AML-193 (cell line): ENCODE measurements around the gene PTPRT.

ENCODE experiments used
- DNase-seq, 2 experiments: peaks; one replicate each; lab custom pipeline; 2025; lab: John Stamatoyannopoulos, UW

The PTPRT gene

DNA sequence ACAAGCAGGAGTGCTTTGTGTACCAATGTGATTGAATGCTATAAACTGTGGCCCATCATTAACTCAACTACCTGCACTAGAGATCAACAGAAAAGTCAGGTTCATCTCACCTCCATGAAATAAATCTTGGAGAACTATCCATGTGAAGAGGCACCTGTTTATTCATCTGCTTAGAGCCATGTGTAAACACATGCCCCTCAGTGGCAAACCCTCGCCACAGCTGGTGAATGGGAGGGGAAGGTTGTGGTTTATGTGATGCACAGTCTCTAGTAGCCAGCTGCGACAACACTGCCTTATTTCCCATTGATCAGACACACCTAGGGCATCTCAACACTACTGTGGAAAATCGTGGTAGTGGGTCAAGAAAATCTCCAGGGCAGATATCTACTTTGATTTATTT lies 640.2 kb downstream of the PTPRT start:
- DNase-seq, result no peak

DNA sequence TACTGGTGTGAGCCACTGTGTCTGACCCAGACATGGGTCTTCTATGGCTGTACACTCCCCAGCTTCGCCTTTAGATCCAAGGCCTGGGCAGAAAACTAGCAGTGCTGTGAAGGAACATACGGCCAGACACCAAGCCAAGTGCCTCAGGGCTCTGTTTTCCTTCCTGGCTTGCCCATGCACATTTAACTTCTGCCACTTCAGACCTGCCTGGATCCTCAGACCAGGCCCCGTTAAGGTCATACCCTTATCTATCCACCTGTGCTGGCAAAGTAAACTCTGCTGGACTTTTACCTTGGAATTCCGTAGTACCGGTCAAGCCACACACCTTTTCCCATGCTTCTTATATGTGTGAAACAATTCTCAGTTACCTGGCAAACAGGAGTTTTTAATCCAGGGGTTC lies 644.8 kb downstream of the PTPRT start:
- DNase-seq, result no peak

DNA sequence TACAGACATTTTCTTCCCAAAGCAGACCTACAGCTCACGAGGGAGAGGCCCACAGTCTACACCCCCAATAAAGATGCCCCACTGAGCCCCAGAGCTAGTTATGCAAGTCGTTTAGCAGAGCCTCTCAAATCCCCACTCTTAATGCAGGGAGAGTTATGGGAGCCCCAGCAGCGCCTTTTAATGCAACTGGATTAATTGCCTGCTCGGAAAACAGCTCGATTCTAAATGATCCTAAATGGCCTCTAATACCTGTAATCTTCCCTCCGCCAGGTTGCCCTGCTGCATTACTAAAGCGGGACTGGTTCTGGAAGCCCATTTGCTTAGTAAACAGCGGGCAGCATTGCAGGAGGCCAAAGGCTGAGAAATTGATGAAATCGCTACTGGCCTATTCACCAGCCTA lies 656.9 kb downstream of the PTPRT start:
- DNase-seq, result no peak

DNA sequence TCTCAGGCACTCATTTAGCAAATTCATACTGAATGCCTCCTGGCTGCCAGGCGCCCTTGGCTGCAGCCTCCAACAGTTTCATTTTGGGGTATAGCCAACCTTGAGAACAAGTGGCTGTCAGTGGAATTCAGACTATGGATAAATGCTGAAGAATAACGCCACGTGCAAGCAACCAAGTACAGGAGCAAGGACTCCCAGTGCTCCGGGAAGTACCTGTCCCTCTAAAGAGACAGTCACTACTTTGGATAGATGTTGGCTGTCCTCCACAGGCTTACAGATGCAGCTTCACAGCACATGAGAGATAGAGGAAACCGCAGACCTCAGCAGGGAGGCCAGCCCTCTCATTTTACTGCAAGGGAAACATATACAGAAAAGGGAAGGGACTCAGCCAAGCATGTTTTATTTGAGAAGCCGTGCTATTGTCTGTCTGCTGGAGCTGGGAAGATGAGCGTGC lies 658.2 kb downstream of the PTPRT start:
- DNase-seq, result no peak

DNA sequence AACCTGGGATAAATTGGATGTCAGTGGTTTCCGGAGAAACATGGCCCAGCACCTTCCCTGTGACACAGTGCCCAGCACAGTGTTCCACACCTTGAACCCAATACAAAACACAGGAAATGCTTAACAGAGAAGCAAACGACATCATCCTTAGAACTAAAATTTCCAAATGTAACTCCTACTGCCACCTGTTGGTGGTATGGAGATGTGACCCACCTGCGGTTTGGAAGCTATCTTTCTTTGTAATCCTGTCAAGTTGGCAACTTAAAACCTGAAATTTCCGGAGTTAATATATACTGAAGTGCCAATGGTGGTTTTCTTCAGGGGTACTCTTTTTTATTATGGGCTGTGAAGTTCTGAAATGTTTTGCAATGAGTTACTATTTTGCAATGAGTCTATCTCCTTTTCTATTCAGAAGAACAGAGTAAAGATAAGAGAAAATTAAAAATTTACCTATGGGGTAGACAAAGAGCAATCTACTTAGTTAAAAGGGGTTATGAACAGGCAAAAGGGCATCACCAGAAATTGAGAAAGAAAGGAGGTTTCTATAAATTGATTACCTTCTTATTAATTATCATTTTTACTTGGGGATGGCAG lies 658.8 kb downstream of the PTPRT start:
- peak; percentile 1 to 28 for DNase-seq

DNA sequence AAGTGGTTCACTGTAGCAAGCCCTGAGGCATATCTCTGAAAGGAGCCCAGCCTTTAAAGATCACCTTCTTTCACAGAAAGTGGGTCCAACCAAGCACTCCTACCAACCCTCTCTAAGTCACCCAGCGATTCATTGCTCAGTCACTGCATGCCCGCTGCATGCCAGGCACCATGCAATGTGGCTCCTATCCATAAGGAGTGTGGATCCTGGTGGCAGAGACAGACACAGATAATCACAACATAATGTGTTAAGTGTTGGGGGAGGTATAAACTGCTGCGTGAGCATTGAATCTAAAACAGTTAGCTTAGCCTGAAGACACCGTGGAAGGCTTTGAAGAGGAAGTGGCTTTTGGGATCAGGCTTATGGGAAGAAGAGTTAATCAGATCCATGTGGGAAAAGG lies 659.5 kb downstream of the PTPRT start:
- DNase-seq, result no peak

DNA sequence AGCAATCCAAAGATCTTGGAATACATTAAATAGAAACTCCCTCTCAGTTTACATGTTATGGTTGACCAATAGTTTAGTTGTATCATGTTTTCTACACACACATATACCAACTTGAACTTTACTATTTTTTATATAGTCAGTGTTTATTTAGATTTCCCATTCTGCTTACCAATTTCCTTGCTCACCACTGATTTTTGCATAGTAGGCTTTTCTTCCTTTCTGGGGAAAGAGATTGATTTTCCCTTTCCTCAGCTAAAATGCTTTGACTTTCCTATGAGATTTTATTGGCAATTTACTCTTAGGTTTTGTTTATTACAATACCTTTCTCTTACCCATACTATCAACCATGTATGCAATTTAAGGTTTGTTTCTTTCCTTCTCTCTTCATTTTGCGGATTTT lies 665.6 kb downstream of the PTPRT start:
- no peak for DNase-seq

DNA sequence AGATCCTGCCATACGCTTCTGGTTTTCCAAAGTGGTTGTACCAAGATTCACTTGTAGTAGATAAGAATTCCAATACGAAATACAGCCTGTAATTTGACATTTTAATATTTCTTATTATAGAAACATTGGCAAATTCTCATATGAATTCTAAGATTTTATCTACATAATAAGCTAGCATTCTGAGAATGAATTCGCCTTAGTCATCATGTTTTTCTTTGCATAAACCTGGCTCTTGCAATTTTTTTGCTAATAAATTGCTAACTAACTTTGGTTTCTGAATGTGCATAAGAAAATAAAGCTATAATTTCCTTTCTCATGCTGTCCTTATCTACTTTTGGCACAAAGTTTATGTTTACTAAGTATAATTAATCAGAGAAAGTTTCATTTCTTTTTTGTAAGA lies 673.0 kb downstream of the PTPRT start:
- no peak for DNase-seq

DNA sequence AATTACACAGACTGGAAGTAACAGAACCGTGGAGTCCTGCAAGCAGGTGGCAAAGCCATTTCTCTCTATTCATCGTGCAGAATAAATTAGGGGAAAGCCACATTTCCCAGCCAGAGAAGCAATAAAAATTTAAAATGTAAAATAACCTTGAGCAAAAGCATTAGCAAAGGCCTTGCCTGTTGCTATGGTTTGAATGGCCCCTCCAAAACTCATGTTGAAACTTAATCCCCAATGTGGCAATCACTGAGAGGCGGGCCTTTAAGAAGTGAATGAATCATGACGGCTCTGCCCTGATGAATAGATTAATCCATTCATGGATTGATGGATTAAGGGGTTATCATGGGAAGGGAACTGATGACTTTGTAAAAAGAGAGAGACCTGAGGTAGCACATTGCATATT lies 679.0 kb downstream of the PTPRT start:
- DNase-seq, result no peak

DNA sequence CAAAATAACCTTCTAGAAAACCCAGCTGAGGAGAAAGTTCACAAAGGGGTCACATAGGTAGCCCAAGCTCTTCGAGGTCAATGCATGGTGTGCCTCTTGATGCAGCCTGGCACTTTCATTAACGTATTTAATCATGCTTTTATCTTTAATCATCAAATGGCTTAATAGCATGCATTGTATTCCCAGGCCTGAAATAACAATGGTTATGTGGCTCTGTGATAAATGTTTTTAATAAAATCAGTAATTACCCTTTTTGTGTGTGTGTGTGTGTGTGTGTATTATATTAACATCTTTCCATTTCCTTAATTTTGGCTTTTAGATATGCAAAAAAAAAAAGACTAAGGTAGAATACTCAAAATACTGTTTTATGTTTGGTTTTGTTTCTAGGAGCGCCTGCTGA lies 681.8 kb downstream of the PTPRT start:
- DNase-seq, result no peak

DNA sequence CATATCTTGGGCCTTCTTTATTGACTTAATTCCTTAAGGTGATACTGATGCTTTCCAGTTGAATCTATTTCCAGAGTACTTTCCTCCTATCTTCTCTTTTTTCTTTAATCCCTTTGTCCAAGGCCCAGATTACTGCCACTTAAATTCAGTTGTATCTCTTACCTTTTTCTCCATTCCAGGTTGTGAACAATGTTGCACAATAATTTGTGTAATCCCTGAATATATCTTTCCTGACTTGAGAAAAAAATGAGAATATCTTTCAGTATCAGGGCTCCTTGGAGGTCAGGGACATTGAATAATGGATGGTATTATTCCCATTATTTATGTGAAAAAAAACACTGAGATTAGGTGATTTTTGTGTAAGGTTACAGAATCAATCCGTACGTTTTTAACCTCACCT lies 683.3 kb downstream of the PTPRT start:
- DNase-seq, result no peak

DNA sequence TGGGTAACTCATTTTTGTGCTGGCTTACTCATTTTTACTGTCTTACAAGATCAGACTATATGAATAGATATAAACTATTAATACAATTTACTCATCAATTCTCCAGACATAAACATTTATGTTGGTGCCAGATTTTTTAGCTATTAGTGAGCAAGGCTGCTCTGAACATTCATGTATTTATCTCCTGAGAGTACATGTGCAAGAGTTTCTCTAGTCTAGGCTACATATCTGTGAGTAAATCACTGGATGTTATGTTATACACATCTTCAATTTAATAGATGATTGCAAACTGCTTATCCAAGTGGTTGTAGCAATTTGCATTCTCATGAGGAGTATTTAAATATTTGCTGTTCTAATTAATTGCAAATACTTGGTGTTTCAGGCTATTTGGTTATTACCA lies 687.1 kb downstream of the PTPRT start:
- no peak for DNase-seq

DNA sequence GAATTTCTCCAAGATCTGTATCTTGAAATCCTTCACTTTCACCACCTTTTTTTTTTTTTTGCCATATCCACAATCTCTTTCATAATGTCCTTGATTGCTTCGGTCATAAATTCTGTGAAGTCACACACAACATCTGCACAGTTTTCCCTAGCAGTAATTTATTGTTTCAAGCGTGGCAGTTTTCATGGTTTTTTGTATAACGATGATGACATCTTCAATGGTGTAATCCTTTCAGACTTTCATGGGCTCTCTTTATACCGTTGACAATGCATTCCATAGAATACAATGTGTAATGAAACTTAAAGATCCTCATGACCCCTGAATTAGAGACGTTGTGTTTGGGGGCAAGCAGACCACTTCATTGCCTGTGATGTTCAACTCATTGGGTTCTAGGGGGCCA lies 693.1 kb downstream of the PTPRT start:
- no peak for DNase-seq

DNA sequence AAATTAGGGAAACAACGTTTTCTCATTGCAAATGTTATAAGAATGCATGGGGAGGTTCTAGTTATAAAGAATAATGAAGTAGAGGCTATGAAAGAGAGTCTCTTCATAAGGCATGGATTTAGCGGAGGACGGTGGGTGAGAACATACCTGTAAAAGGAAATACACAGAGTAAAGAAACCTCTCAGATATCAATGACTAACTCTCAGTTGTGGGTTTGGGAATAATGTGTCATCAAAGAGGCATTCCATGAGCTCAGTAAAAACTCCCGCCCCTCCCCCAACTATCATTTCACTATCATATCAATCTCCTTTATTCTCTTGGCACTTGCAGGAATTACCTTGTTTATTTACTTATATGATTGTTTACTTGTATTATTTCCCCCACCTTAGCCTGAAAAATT lies 695.4 kb downstream of the PTPRT start:
- DNase-seq, result no peak

DNA sequence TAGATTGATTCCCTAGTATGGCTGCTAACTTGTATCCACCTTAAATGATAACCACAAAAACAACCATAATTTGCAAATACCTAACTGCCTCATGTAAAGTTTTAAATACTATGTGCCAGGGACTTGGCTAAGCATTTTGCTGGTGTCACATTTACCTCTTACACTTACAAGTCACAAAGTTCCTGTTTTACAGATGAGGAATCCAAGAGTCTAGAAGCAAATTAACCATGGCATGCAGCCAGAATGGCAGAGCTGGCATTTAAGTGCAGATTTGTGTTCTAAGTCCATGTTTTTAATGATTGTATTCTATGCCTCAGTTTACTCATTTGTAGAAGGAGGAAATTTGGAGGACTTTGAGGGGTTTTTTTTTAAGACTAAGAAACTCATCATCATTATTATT lies 696.7 kb downstream of the PTPRT start:
- DNase-seq, result no peak

DNA sequence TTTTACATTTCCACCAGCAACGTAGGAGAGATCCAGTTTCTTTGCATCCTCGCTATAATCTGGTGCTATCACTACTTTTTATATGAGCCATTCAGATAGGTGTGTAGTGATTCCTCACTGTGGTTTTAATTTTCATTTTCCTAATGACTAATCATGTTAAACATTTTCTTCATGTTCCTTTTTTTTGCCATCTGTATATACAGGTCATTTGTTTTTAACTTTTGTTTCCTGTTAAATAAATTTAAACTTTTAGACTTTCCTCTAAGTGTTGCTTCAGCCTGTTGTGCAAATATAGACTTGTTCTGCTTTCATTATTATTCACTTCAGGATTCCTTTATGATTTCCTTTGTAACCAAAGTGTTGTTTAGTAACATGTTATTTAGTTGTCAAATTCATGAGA lies 697.4 kb downstream of the PTPRT start:
- no peak for DNase-seq

DNA sequence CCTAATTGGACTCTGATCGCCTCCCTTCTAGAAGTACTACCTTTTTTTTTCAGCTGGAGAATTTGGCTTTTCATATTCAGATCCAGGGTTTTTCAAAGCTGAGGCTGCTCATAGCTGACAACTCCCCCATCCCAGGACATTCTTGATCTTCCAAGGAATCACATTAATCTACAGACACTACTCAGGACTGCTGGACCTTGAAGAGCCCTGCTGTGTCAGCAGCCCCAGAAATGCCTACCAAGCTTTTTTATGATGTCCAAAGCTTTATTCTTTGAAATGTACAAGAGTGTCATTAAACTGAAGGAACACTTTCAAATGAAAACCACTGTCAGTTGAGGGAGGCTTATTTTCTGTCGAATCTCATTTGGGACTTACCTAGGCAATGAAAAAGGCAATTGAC lies 704.1 kb downstream of the PTPRT start:
- no peak for DNase-seq

DNA sequence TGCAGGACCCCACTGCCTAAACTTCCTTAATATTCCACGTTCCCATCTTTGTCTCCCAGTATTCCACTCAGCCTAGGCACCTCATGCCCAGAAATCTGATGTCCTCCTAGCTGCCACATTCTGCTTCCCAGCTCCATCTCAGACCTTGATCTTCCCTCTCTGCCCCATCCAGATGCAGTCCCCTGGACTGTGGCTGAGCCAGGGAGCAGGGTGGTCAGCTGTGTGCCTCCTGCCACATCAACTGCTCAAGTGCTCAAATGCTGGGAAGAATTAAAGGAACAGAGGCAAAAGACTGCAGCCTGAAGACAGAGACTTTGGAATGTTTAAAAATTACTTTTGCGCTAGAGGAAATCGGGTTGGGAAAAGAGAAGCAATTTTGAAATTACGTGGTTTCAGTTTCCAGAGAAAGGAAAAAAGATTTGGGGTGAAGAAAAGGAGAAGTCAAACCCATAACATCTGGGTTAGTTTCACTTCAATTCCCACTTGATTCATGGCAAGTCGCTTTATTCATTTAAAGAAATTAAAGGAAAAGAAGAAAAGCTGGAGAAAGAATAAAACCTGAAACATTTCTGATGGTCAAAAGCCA lies 704.8 kb downstream of the PTPRT start:
- DNase-seq, result no peak

DNA sequence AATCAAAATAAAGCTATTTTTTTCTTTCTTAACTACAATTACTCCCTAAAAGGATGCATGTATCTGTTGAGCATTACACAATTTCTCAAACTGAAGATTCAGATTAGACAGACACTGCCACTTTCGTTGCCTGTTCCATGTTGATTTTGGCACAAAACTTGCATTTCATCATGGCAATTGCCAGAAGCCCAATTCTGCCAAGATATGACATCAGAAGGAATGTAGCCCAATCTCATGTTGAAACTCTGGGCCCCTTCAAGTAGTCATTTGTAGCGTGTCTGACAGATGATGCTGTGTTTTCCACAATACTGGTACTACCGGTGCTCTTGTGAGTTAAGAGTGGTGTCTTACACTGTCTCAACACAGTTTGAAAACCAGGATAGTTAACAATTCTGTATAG lies 705.4 kb downstream of the PTPRT start:
- no peak for DNase-seq

DNA sequence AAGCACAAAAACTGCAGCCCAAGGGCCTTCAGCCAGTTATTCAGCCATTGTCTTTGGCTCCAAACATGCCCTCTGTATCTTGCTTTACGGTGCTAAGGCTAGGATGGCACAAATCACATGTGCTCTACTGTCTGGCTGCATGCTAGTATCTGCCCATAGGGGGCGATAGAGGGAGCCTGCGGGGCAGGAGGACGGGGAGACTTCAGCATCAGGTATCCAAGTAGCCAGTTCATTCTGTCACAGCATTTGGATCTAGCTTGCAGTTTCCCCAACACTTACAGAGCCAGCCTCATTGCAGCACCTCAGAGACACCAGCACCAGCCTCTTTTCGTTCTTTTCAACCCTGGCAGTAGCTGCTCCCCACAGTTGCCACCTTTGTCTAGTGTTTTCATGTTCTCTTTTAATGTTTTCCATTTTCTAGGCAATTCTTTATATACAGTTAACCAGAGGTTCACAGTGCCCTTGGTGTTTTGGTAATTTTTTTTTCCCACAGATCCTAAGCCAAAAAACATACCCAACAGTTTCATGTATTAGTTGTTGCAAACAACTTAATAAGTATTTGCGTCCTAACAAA lies 705.9 kb downstream of the PTPRT start:
- DNase-seq, result peak; percentile 1 to 13

DNA sequence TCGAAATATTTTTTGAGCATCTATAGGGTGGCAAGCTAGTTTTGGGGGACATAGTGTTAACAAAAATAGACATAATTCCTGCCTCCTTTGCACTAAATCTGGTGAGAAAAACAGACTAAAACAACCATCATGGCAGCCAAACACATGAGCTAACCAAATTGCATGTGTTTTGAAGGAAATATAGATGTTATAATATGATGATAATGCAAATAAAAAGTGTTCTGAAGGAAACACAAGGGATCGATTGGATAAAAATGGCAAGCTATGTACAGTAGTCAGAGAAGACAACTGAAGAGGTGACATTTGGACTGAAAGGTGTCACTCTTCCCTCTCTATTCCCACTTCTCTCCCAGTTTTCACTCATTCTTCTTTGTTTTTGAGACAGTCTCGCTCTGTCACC lies 706.9 kb downstream of the PTPRT start:
- DNase-seq, result no peak

DNA sequence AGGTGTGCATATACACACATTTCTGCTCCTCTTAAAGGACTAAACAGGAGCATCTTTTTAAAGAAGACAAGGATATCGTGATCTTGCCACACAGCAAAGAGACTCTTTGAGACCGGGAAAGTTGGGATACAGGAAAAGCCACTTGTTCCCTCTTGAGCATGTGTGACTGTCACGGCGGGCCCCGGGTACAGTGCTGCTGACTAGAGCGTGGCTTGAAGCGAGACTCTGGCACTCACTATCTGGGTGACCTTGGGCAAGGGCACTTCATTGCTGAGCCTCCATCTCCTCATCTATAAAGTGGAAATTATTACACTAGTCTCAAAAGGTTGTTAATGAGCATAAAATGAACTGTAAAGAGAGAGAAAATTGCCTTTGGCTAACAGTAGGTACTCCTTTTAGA lies 713.9 kb downstream of the PTPRT start:
- DNase-seq, result no peak

DNA sequence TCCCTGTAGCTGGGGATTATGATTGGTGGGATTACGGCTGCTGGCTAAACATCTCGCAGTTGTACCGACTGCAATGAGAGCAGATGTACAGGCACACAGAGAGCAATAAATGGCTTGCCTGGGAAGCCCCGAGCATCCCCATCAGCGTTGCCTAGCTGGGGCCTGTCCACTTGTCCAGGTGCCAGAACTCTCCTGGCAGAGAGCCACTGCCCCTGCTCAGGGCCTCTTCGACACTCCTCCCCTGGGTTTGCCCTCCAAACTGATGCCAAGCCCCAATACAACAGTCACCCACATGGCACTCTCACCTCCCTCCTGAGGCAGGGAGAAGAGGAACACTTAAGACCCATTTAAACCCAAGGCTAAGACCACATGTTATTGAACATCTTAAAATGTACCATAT lies 715.1 kb downstream of the PTPRT start:
- no peak for DNase-seq

DNA sequence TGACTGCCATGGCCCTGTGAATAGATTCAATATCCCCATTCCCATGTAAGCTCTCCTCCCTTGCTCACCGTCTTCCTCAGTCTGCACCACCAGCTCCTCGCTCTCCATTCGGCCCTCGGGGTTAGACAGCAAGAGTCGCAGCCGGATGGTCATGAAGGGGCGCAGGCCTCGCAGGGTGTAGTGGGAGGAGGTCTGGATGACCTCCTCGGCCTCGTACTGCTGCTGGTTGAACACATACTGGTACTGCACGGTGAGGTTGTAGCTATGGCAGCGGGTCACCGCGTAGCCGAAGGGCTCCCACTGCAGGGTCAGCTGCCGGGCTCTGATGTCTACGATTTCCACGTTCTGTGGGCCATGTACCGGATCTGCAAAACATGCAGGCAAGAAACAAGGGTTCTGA lies 717.5 kb downstream of the PTPRT start:
- DNase-seq, result no peak
